Measurements from ENCODE around the gene MAL.

Gene MAL

GRCh38 chr2:94994914-94995552, 30.5 kb upstream of the MAL start:
- no peak overlapping the region for H3K4me3 ChIP-seq (replicated peaks; ENCODE audit: low read depth, low read length)
- H3K27me3 ChIP-seq (replicated peaks; ENCODE audit: control insufficient read depth, insufficient read depth, low read length), result no peaks in the 10 kb centered on the region; the same call in 1 of the 2 replicates
- TF ChIP-seq CTCF (IDR thresholded peaks at IDR 0.05; ENCODE audit: insufficient read depth, low read length, poor library complexity, severe bottlenecking), result no peak
- H3K36me3 ChIP-seq (ENCODE audit: control insufficient read depth, insufficient read depth, low read length), result no peaks in the 10 kb centered on the region
- DNase-seq (ENCODE audit: extremely low read depth, insufficient read length), result no peak

DNA sequence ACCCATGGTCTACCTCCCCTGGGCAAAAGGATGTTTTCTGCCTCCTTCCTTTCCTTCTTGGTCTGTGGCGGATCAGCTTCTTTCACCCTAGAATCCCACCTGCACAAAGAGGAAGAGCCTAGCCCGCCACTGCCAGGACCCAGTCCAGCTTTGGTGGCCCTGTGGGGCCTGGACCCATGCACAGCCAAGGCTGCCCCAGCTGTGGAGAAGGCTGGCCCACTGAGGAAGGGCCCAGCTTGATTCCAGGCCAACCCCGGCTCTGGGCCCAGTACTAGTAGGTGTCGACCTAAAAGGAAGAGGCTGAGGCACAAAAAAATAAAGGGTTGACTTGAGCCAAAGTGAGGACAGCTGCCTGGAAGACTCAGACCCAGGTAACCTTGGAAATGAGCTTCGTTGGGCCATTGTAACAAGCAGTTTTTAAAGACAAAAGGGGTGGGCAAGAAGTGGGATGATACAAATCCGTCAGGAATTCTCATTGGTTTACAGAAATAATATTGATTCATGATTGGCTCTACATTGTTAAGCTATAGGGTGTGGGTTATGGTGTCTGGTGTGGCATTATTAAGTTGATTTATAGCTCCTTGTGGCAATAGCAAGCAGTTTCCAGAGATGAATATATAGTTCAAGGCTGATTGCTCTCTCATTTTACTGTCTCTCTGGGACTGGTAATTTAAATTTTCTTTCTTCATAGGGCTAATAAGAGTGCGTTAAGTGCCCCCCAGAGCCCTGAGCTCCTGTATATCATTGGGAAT, 29.8 kb upstream of the MAL start:
- DNase-seq (ENCODE audit: extremely low read depth, insufficient read length), result no peak
- Histone ChIP-seq H3K27me3 (replicated peaks; ENCODE audit: control insufficient read depth, insufficient read depth, low read length) (no peaks in the 10 kb centered on the region; the same call in 1 of the 2 replicates), H3K4me3 (replicated peaks; ENCODE audit: low read depth, low read length) (no peak overlapping the region), H3K36me3 (ENCODE audit: control insufficient read depth, insufficient read depth, low read length) (no peaks in the 10 kb centered on the region)
- TF ChIP-seq CTCF (IDR thresholded peaks at IDR 0.05; ENCODE audit: insufficient read depth, low read length, poor library complexity, severe bottlenecking), result no peak

DNA sequence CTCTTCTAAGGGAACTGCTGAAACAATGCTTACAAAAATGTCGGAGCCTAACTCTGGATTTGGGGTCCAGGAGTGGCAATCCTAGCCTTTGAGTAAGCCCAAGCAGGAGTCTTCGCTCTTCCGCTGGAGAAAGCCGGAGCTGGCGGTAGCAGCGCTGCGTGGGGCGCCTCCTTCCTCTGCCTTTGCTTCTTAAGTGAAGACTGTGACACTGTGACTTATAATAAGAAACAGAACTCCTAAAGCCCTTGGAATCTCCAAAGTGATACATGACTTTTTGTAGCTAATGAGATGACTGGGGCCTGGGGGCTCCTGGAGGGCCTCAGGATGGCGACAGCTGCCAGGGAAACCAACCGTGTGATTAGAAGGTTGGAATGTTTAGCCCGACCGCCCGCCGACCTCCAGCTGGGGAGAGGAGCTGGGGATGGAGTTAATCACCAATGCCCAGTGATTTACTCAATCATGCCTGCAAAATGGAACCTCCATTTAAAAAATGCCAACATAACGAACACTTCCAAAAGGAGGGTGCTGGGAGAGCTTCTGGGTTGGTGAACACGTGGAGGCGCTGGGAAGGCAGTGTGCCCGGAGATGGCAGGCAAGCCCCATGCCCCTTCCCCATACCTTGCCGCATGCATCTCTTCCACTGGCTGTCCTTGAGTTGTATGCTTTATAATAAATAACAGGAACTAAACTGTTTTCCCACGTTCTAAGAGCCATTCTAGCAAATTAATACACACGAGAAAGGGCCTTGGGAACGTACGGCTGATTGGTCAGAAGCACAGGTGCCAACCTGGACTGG, 29.0 kb upstream of the MAL start:
- no peaks in the 10 kb centered on the region for H3K36me3 ChIP-seq (ENCODE audit: control insufficient read depth, insufficient read depth, low read length)
- no peak overlapping the region for H3K4me3 ChIP-seq (replicated peaks; ENCODE audit: low read depth, low read length)
- no peak for DNase-seq (ENCODE audit: extremely low read depth, insufficient read length)
- no peaks in the 10 kb centered on the region; the same call in 1 of the 2 replicates for H3K27me3 ChIP-seq (replicated peaks; ENCODE audit: control insufficient read depth, insufficient read depth, low read length)
- no peak for TF ChIP-seq CTCF (IDR thresholded peaks at IDR 0.05; ENCODE audit: insufficient read depth, low read length, poor library complexity, severe bottlenecking)

DNA sequence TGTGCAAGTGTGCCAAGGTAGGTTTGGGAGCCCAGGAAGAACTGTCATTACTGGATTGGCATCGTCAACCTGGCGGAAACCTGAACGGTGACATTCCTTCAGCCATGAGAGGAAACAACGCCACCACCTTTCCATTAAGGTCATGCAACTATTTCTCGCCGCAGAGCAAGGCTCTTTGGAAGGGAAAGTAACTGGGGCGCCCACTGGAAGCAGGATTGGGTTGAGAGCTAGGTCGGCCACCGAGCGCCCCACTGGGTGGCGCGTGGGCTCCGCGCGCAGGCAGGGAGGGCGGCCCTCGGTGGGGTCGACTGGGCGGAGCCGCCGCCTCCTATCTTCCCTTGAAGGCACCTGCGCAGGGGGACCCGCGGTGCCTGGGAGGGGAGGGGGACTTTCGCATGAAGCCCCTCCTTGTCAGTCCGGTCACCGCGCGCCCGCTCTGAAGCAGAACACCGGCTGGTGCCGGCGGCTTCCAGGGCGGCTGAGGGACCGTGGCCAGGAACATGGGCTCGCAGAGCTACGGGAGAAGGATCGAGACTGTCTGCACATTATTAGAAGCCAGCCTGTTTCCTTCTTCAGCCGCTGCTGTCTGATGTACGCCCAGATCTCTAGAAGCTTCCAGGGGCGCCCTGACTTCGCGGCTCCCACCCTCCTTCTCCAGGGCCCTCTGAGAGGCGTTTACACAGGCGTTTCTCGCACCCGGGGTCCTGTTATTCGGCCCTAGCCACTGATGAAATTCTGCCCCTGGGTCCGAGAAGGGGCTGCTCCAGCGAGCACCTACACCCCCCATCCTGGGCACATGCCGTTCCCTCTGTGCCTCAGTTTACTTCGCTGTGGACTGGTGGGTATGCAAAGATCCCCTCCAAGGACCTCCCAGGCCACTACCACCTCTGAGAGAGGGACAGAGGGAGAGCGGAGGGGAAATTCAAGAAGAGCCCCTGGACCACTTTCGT, 27.3 kb upstream of the MAL start:
- Histone ChIP-seq H3K27me3 (replicated peaks; ENCODE audit: control insufficient read depth, insufficient read depth, low read length) (no peaks in the 10 kb centered on the region; the same call in 1 of the 2 replicates), H3K36me3 (ENCODE audit: control insufficient read depth, insufficient read depth, low read length) (no peaks in the 10 kb centered on the region), H3K4me3 (replicated peaks; ENCODE audit: low read depth, low read length) (no peak overlapping the region)
- DNase-seq (ENCODE audit: extremely low read depth, insufficient read length), result no peak
- no peak for TF ChIP-seq CTCF (IDR thresholded peaks at IDR 0.05; ENCODE audit: insufficient read depth, low read length, poor library complexity, severe bottlenecking)

DNA sequence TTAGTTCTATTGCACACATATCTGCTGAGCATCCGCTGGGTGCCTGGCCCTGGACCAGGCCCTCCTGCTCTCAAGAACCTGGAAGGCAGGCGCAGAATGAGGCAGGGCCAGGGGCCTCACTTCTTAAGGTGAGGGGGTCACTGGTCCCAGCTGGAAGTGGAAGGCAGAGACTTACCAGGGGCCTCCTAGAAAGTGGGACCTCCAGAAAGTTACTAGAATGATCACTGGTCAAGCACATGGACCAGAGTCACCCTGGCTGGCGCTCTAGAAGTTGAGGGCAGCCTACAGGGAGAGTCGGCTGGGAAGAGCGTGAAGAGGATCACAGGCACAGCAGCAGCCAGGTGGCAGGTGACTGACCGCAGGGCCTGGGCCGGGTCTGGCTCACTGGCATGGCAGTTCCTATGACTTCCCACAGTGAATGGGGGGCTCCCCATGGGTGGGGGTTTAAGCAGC, 26.1 kb upstream of the MAL start:
- no peaks in the 10 kb centered on the region for H3K36me3 ChIP-seq (ENCODE audit: control insufficient read depth, insufficient read depth, low read length)
- H3K27me3 ChIP-seq (replicated peaks; ENCODE audit: control insufficient read depth, insufficient read depth, low read length), result no peaks in the 10 kb centered on the region; the same call in 1 of the 2 replicates
- TF ChIP-seq CTCF (IDR thresholded peaks at IDR 0.05; ENCODE audit: insufficient read depth, low read length, poor library complexity, severe bottlenecking), result no peak
- no peak overlapping the region for H3K4me3 ChIP-seq (replicated peaks; ENCODE audit: low read depth, low read length)
- DNase-seq (ENCODE audit: extremely low read depth, insufficient read length), result no peak

Data from GM06990 (cell line).